ENCODE measurements around the gene WDR89.
"Not testable (repeated sequence)": the region's sequence is repeated elsewhere in the genome, so short reads cannot be mapped to it uniquely, and the experiment has no call there.

Gene WDR89

GRCh38 chr14:63641473-63642228, at the start of gene WDR89:
TSS of gene WDR89 (minus strand) at chr14:63641871. CDS start at chr14:63599942, 41,929 bp downstream.
- DNase-seq (ENCODE audit: low spot score) = peak; percentile 98

GRCh38 chr14:63689132-63689531, 47.5 kb upstream of the WDR89 start:
- no peak for DNase-seq (ENCODE audit: low spot score)

- DNase-seq (ENCODE audit: low spot score) = no peak
Observed at GRCh38 chr14:63686926-63687325, 45.3 kb upstream of the WDR89 start.

- DNase-seq (ENCODE audit: low spot score) = no peak
Observed at GRCh38 chr14:63685401-63685800, 43.7 kb upstream of the WDR89 start.

- no peak for DNase-seq (ENCODE audit: low spot score)
Observed at GRCh38 chr14:63682727-63683593, 41.3 kb upstream of the WDR89 start.

GRCh38 chr14:63678536-63678935, 36.9 kb upstream of the WDR89 start:
- DNase-seq (ENCODE audit: low spot score) = no peak

- DNase-seq (ENCODE audit: low spot score) = peak; percentile 21
Observed at GRCh38 chr14:63677891-63678379, 36.3 kb upstream of the WDR89 start.

GRCh38 chr14:63676615-63677014, 34.9 kb upstream of the WDR89 start:
- no peak for DNase-seq (ENCODE audit: low spot score)

GRCh38 chr14:63673886-63674497, 32.3 kb upstream of the WDR89 start:
- no peak for DNase-seq (ENCODE audit: low spot score)

- DNase-seq (ENCODE audit: low spot score) = no peak
Observed at GRCh38 chr14:63673255-63673654, 31.6 kb upstream of the WDR89 start.

- DNase-seq (ENCODE audit: low spot score) = no peak
Observed at GRCh38 chr14:63672417-63673180, 30.9 kb upstream of the WDR89 start.

GRCh38 chr14:63671987-63672386, 30.3 kb upstream of the WDR89 start:
- DNase-seq (ENCODE audit: low spot score) = no peak

GRCh38 chr14:63670692-63671091, 29.0 kb upstream of the WDR89 start:
- DNase-seq (ENCODE audit: low spot score) = no peak

GRCh38 chr14:63666335-63666734, 24.7 kb upstream of the WDR89 start:
- DNase-seq (ENCODE audit: low spot score) = no peak

- DNase-seq (ENCODE audit: low spot score) = no peak
Observed at GRCh38 chr14:63663428-63664341, 22.0 kb upstream of the WDR89 start.

GRCh38 chr14:63662776-63663175, 21.1 kb upstream of the WDR89 start:
- no peak for DNase-seq (ENCODE audit: low spot score)

- DNase-seq (ENCODE audit: low spot score) = not testable (repeated sequence)
Observed at GRCh38 chr14:63661881-63662280, 20.2 kb upstream of the WDR89 start.

GRCh38 chr14:63659726-63660125, 18.1 kb upstream of the WDR89 start:
- DNase-seq (ENCODE audit: low spot score) = no peak

- DNase-seq (ENCODE audit: low spot score) = no peak
Observed at GRCh38 chr14:63656194-63656593, 14.5 kb upstream of the WDR89 start.

- DNase-seq (ENCODE audit: low spot score) = no peak
Observed at GRCh38 chr14:63654936-63655335, 13.3 kb upstream of the WDR89 start.

- peak; percentile 62 for DNase-seq (ENCODE audit: low spot score)
Observed at GRCh38 chr14:63654346-63654745, 12.7 kb upstream of the WDR89 start.
